ENCODE measurements around the gene MATN1.

MATN1 gene

GRCh38 chr1:30735668-30736498 is 12.5 kb upstream of the MATN1 start:
- in situ Hi-C loops (cut with MboI; ENCODE audit: low pct_unique_long_range_greater_than_20kb, low sequenced_read_pairs) = no loop called here
- no peak for DNase-seq

- no peak for DNase-seq
These were observed 11.7 kb upstream of the MATN1 start for GRCh38 chr1:30735124-30735523.

GRCh38 chr1:30734580-30734979 is 11.2 kb upstream of the MATN1 start:
- no peak for DNase-seq
- in situ Hi-C loops (cut with MboI; ENCODE audit: low pct_unique_long_range_greater_than_20kb, low sequenced_read_pairs) = no loop called here

More at GRCh38 chr1:30735124-30735523, 11.7 kb upstream of the MATN1 start:
- in situ Hi-C loops (cut with MboI; ENCODE audit: low pct_unique_long_range_greater_than_20kb, low sequenced_read_pairs) = no loop called here

- in situ Hi-C loops (cut with MboI; ENCODE audit: low pct_unique_long_range_greater_than_20kb, low sequenced_read_pairs) = no loop called here
These were observed 10.7 kb upstream of the MATN1 start for GRCh38 chr1:30734106-30734505.

GRCh38 chr1:30733493-30733892 is 10.1 kb upstream of the MATN1 start:
- in situ Hi-C loops (cut with MboI; ENCODE audit: low pct_unique_long_range_greater_than_20kb, low sequenced_read_pairs) = no loop called here
- no peak for DNase-seq

More at GRCh38 chr1:30734106-30734505, 10.7 kb upstream of the MATN1 start:
- no peak for DNase-seq

- DNase-seq = no peak
- in situ Hi-C loops (cut with MboI; ENCODE audit: low pct_unique_long_range_greater_than_20kb, low sequenced_read_pairs) = no loop called here
These were observed 9.1 kb upstream of the MATN1 start for GRCh38 chr1:30732277-30732996.

- in situ Hi-C loops (cut with MboI; ENCODE audit: low pct_unique_long_range_greater_than_20kb, low sequenced_read_pairs) = no loop called here
- no peak for DNase-seq
These were observed 8.5 kb upstream of the MATN1 start for GRCh38 chr1:30731806-30732276.

- in situ Hi-C loops (cut with MboI; ENCODE audit: low pct_unique_long_range_greater_than_20kb, low sequenced_read_pairs) = no loop called here
- DNase-seq = no peak
These were observed 7.9 kb upstream of the MATN1 start for GRCh38 chr1:30731109-30731805.

- peak; percentile 32 for DNase-seq
- in situ Hi-C loops (cut with MboI; ENCODE audit: low pct_unique_long_range_greater_than_20kb, low sequenced_read_pairs) = no loop called here
These were observed 7.1 kb upstream of the MATN1 start for GRCh38 chr1:30730346-30731108.

GRCh38 chr1:30729901-30730300 is 6.5 kb upstream of the MATN1 start:
- in situ Hi-C loops (cut with MboI; ENCODE audit: low pct_unique_long_range_greater_than_20kb, low sequenced_read_pairs) = loop anchor here (10.0 kb wide), 1 partner anchor 185 kb away; no protein-coding TSS in a partner anchor
- DNase-seq = no peak

- DNase-seq = no peak
- in situ Hi-C loops (cut with MboI; ENCODE audit: low pct_unique_long_range_greater_than_20kb, low sequenced_read_pairs) = loop anchor here (10.0 kb wide), 1 partner anchor 186 kb away; no protein-coding TSS in a partner anchor
These were observed 5.7 kb upstream of the MATN1 start for GRCh38 chr1:30728832-30729638.

- in situ Hi-C loops (cut with MboI; ENCODE audit: low pct_unique_long_range_greater_than_20kb, low sequenced_read_pairs) = loop anchor here (10.0 kb wide), 1 partner anchor 186 kb away; no protein-coding TSS in a partner anchor
- no peak for DNase-seq
These were observed 5.0 kb upstream of the MATN1 start for GRCh38 chr1:30728340-30728739.

GRCh38 chr1:30727824-30728223 is 4.4 kb upstream of the MATN1 start:
- in situ Hi-C loops (cut with MboI; ENCODE audit: low pct_unique_long_range_greater_than_20kb, low sequenced_read_pairs) = loop anchor here (10.0 kb wide), 1 partner anchor 187 kb away; no protein-coding TSS in a partner anchor
- DNase-seq = no peak

GRCh38 chr1:30726773-30727684 is 3.6 kb upstream of the MATN1 start:
- no peak for DNase-seq
- in situ Hi-C loops (cut with MboI; ENCODE audit: low pct_unique_long_range_greater_than_20kb, low sequenced_read_pairs) = loop anchor here (10.0 kb wide), 1 partner anchor 188 kb away; no protein-coding TSS in a partner anchor

- in situ Hi-C loops (cut with MboI; ENCODE audit: low pct_unique_long_range_greater_than_20kb, low sequenced_read_pairs) = loop anchor here (10.0 kb wide), 1 partner anchor 189 kb away; no protein-coding TSS in a partner anchor
- DNase-seq = no peak
These were observed 2.9 kb upstream of the MATN1 start for GRCh38 chr1:30726236-30726635.

GRCh38 chr1:30725450-30726095 is 2.2 kb upstream of the MATN1 start:
- no peak for DNase-seq
- in situ Hi-C loops (cut with MboI; ENCODE audit: low pct_unique_long_range_greater_than_20kb, low sequenced_read_pairs) = loop anchor here (10.0 kb wide), 1 partner anchor 189 kb away; no protein-coding TSS in a partner anchor
